HFF-Myc (cell line): ENCODE results near the gene LINC01488.
A peak's percentile ranks its signal among the peaks of the same experiment; 100 is the strongest.

Source experiments
- DNase-seq: peaks from one replicate; pipeline ENCODE4 v3.0.0-alpha.2; 2011; ENCODE audit warnings: low read depth; ENCODE audit errors: extremely low read depth
- H3K4me3 ChIP-seq: replicated peaks from 2 replicates; pipeline ENCODE4 v1.5.1; 2011; ENCODE audit warnings: low read depth, mild to moderate bottlenecking, control low read depth, low read length
- TF ChIP-seq, protein P1 (sequence below): IDR thresholded peaks from 2 replicates; pipeline ENCODE4 v1.5.1; 2012; ENCODE audit warnings: mild to moderate bottlenecking, low read depth, low read length, control low read depth; ENCODE audit errors: missing control alignments

The LINC01488 gene

DNA sequence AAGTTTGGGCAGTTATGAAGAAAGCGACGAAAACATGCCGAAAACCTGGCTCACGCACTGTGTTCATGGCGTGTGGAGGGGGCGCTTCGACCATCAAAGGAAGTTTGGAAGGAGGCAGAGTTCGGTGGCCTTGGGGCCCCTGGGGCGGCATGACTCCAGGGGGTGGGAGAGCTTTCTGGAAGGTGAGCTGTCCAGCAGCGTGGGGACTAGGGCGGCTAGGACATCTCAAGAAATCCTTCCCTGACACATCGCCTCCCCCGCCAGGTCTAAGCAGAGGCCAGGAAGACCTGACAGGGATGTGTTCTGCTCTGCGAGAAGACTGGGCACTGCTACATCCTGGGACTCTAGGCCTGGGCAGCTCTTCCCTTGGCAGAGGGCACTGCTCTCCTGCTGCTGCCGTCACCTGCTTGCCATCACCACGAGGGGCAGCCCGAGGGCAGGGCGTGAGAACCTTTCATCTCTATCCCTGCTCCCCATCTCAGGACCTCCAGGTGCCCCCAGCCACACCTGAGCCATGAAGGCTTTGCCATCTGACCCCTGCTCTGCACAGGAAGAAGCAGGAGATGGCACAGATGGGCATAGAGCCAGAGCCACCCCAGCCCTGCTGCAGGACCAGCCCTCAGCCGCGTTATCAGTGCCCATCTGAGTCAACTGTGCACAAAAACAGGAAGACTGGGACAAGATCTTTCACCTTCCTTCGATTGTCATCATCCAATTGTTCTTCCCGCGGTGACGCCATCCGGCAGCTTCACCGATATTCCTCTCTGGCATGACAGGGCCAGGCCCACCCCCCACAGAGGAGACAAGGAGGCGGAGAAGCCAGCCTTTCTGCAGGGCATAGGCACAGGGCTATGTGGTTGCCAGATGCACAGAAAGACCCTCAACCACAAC lies 12.7 kb downstream of the LINC01488 start:
- TF ChIP-seq, protein P1, sequence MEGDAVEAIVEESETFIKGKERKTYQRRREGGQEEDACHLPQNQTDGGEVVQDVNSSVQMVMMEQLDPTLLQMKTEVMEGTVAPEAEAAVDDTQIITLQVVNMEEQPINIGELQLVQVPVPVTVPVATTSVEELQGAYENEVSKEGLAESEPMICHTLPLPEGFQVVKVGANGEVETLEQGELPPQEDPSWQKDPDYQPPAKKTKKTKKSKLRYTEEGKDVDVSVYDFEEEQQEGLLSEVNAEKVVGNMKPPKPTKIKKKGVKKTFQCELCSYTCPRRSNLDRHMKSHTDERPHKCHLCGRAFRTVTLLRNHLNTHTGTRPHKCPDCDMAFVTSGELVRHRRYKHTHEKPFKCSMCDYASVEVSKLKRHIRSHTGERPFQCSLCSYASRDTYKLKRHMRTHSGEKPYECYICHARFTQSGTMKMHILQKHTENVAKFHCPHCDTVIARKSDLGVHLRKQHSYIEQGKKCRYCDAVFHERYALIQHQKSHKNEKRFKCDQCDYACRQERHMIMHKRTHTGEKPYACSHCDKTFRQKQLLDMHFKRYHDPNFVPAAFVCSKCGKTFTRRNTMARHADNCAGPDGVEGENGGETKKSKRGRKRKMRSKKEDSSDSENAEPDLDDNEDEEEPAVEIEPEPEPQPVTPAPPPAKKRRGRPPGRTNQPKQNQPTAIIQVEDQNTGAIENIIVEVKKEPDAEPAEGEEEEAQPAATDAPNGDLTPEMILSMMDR: no peak
- no peak for DNase-seq
- H3K4me3 ChIP-seq: no peak overlapping the region

DNA sequence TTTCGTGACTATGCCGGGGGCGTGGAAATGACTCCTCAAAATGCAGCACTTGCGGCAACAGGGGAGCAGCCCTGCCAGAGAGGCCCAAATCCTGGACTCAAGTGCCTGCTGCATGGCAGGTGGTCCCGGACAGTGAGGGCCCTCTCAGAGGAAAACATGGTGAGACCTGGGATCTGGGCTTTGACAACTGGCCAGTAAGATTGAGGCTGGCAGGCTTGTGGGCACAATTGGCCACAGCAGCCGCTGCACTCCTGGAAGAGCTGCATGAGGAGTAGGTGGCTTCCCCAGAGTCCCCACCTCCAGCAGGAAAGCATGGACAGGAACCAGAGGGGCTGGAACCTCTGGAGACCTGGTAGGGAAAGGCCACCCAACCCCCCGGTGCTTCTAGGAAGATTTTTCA lies 13.4 kb downstream of the LINC01488 start:
- TF ChIP-seq, protein P1: no peak
- no peak overlapping the region for H3K4me3 ChIP-seq
- DNase-seq: no peak

DNA sequence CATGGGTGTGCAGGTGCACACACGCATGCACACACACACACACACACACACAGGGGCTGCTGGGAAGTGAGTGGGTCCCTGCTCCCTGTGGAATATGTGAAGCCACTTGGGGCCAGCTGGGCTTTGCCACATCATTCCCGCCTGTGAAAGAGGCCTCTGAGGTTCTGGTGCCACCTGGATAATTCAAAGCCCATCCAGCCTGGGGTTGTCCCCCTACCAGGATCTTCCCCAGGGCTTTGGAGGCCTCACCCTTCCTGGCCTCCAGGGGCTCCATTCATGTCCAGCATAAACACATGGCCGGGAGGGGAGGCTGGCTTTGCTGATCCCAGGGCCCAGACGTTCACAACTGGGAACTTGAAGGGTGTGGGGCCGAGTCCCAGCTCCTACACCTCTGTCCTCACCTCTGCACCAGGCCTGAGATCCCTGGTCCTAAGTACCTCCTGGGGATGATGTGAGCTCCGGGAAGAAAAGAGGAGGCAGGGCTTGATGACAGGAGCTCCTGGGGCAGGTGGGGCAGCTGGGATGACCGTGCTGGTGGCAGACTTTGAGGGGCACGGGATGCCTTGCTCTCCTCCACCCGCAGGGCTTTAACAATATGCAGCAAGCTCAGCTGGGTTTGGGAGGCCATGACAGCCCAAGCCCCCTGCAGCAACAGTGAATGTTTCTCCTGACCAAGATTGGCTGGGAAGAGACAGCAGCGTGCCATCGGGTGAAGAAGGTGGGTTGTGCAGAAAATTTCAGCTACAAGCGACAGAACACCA lies 14.2 kb downstream of the LINC01488 start:
- no peak overlapping the region for H3K4me3 ChIP-seq
- DNase-seq: no peak
- TF ChIP-seq, protein P1: no peak

DNA sequence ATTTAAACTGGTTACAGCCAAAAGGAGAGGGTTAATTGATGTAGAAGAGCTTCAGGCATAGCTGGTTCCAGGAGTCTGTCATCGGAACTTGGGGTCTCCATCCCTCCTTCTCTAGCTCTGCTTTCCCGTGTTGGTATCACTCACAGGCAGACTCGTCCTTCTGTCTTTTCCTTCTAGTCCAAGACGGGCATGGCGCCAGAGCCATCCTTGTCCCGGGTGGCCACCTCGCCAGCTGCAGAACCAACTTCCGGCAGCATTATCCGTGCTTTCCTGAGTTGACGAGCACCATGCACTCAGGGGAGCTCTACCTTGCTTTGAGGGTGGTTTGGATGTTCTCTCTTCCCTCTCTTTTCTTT lies 14.7 kb downstream of the LINC01488 start:
- no peak for DNase-seq
- TF ChIP-seq, protein P1: no peak
- H3K4me3 ChIP-seq: no peak overlapping the region

DNA sequence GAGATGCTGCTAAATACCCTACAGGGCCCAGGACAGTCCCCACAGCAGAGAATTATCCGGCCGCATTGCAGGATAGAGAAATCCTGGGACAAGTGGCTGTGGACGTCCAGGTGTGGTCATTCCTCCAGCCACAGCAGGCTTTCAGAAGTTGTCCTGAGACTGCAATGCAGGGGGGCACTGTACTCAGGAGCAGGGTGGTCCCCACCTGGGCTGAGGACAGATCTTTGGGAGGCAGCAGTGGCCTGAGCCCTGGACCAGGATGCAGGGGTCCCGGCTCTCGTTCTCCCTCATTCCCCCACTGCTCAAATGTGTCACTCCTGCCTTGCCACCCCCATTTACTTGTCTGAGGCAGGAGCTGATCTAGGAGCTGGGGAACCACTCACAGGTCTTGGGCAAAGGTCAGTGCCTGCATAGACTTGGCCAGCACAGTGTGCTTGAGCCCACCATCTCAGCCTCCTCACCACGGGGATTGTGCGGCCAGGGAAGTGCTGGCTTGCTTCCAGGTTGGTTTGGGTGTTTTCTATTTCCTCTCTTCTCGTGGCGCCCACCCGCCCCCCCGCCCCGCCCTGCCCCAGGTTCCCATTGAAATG lies 15.3 kb downstream of the LINC01488 start:
- no peak overlapping the region for H3K4me3 ChIP-seq
- no peak for DNase-seq
- TF ChIP-seq, protein P1: no peak

DNA sequence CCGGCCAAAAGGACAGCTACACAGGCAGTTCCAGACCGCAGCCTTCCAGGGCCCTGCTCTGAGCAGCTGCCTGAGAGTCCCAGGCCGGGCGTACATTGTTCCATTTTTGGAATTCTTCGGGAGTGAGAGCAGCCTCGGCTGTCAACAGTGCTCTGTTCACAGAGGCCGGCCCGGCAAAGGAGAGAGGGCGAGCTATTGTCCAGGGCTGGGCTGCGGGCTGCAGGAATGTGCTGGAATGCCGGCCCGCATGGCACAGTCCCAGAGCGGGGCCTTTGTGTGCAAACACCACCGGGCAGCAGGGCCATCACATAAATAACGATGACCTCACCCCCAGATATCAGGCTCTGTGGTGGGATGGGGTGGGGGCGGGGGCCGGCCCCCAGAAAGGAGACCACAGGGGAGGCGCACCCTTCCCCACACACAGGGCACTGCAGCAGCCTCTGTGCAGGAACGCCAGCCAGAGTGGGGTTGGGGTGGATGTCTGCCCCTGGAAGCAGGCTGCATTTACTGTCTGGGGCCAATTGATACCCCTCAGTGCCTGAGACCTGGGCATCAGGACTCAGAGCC lies 15.8 kb downstream of the LINC01488 start:
- TF ChIP-seq, protein P1: no peak
- peak; percentile 65 for DNase-seq
- no peak overlapping the region for H3K4me3 ChIP-seq
